Dermis microvascular lymphatic vessel endothelial cell (primary cell): Measurements from ENCODE around the gene SIPA1. TPM values are rescaled to one million over a fixed set of nuclear protein-coding genes. Genes with fewer than 3 reads are reported as not detected.

Source experiments
- DNase-seq, 2 donors: peaks; one replicate each; pipeline versions ENCODE4 v3.0.0 to v3.0.0-alpha.2; 2010; ENCODE audit warnings: low read depth in 2 of 2
- total RNA-seq: library from RNA; depleted of rRNA; stranded (reverse); fragments of >200 nt; gene quantifications from 2 replicates; pipeline ENCODE4 v1.2.1, GENCODE V29; 2014

SIPA1 gene
- total RNA-seq, 1 donor from 2014 or later, result 54.0 TPM

DNA sequence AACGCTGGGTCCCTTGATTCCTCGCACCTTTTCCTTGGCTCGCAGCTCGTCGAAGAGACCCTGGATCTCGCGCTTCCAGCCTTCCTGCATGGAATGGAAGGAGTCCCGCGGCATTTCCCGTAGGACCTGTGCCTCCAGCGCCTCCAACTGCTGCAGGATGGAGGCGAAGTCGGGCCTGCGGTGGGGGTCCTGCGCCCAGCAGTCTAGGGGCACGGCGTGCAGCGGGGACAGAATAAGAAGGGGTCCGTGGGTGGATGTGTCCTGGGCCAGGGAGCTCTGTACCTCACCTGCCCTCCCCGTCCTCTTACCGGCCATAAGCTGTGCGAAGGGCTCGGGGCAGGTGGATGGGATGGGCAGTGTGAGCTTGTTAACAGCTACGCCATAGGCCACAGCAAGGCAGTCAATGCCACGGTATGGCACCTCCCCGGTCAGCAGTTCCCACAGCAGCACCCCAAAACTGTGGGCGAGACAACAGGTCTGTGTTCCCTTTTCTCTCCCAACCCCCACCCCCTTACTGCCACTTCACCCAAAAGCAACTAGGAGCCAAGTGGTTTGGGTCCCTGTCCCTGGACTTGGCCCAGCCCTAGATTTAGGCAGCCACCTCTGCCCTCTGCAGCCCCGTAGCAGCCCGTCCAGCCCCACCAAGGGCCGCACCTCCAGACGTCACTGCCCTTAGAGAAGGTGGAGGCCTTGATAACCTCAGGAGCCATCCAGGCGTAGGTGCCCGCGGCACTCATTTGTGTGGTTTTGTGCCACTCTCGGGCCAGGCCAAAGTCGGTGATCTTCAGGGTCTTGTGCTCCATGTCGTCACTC is 30.1 kb upstream of the SIPA1 start:
- no peak for DNase-seq

DNA sequence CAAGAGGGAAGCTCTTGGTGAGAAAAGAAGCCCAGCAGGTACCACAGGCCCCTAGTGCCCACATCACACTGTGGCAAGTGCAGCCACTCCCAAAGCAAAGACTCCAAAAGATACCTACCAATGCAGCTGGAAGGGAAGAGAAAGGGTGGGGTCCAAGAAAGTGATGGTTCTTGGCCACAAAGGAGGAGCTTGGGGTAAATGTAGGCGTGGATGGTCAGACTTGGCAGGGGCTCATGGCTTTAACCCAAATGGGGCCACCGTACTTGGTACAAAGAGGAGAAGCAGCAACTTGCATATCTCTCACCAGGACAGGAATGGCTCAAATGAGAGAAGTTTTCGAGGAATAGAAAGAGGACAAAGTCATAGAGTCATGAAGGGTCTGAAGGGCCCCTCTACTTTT is 28.7 kb upstream of the SIPA1 start:
- DNase-seq, result no peak

DNA sequence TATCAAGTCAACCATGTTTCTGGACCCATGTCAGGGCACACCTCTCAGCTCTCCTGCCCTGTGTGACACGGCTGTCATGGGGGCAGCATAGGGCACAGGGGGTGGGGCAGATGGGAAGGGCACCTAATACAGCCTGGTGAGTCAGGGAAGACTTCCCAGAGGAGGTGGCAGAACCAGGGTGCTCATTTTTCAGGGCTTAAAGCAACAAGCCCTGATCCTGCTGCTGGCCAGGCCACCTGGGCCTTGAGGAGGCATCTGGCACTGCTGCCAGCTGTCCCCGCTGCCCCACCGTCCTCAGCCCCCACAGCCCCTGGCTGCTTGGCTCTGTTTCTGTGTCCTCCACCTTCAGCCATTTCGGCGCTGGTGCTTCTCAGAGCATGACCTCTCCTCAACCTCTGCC is 28.2 kb upstream of the SIPA1 start:
- DNase-seq, result no peak

DNA sequence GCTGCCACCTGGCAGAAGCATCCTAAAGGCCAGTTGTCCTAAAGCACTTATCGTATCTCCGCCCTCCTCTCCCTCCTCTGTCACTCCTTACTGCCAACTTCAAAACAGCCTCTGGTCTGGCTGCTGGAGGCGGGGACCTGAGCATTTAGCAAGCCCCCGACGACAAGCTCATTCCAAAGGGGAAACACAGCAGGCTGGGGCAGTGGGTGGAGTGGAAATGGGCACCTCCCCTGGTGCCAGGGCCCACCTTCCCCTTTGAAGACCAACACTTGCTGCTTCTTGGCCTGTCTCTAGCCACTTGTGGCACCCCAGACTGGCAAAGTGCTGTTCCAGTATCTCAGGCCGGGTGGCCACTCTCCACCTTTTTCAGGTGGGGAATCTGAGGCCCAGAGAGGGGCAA is 27.5 kb upstream of the SIPA1 start:
- DNase-seq, result no peak

DNA sequence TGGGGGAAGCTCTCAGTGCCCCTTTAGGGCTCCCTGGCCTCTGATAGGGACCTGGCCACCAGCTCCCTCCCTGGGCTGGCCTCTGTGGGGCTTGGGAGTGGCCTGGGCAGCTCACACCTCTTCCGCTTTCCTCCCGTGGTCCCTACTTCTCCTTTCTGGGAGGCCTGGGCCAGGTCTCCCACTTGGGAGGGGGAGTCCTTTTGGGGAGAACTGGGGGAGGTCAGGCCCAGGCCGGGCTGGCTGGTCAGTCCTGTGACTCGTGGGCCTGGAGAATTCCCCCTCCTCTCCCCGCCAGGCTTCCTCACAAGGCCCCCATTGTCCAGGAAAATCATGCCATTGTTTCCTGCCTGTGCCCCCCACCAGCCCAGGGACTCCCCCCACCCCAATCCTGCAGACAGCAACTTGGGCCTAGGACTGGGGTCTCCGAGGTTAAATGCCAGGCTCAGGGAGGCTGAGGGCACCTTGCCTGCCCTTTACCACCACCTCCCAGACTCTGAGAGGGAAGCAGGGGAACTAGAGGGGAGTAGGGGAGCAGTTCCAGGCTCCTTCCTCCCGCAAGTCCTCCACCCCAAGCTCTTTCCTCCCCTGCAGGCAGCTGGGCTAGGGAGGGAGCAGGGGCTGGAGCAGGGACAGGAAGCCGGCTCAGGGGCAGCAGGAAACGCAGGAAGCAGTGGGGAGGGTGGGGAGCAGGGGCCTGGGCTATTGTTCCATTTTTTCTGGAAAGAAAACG is 26.7 kb upstream of the SIPA1 start:
- DNase-seq, result peak; percentile 63 to 91

DNA sequence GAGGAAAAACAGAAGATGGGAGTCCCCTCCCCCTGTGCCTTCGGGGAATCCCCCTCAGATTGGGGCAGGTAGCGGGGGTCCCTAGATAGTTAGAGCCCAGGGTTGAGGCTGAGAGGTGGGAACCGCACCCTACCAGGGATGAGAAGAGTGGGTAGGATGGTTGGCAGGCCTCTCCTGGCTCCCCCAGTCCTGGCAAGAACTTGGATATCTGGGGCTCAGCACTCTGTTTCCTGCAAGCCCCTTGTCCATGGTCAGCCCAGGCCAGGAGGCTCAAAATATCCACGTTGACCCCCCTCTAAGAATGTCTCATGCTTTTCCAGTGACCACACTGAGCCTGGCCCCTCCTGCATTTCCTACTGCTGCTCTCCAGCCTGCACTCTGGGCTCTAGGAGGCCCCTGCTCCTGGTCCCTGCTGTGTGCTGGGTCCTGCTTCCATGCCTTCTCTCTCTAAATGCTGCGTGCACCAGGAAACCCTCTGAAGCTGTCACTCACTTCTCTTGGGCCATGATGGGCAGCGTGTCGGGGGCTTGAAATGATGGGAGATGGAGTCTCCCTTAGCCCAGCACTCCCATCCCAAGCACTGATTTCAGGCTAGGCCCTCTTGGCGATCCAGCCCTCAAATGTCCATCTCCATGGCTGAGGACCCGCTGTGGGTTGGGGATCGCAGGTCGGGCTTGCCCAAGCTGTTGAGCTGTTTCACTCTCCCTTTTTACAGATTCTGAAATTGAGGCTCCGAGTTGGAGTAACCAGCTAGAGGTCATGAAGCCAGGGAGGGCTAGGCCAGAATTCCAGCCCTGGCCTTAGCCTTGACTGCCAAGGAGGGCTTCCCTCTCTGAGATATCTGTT is 25.9 kb upstream of the SIPA1 start:
- peak in 1 of 2 donors; percentile 77 for DNase-seq

DNA sequence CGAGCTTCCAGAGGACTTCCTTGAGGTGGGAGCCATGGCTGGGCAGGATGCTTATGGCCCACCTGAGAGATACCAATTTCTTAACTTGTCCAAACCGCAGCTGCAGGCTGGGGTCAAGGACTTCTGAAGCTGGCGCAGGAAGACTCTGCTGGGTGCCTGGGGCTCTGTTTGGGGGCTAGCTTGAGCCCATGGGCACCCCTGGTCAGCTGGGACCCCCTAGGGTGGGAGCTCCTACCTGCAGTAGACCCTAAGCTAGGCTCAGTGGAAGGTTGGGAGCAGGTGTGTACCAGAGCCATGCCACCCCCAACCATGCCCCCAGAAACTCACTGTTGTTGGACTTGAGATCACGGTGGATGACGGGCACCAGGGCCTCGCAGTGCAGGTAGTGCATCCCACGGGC is 25.2 kb upstream of the SIPA1 start:
- no peak for DNase-seq

DNA sequence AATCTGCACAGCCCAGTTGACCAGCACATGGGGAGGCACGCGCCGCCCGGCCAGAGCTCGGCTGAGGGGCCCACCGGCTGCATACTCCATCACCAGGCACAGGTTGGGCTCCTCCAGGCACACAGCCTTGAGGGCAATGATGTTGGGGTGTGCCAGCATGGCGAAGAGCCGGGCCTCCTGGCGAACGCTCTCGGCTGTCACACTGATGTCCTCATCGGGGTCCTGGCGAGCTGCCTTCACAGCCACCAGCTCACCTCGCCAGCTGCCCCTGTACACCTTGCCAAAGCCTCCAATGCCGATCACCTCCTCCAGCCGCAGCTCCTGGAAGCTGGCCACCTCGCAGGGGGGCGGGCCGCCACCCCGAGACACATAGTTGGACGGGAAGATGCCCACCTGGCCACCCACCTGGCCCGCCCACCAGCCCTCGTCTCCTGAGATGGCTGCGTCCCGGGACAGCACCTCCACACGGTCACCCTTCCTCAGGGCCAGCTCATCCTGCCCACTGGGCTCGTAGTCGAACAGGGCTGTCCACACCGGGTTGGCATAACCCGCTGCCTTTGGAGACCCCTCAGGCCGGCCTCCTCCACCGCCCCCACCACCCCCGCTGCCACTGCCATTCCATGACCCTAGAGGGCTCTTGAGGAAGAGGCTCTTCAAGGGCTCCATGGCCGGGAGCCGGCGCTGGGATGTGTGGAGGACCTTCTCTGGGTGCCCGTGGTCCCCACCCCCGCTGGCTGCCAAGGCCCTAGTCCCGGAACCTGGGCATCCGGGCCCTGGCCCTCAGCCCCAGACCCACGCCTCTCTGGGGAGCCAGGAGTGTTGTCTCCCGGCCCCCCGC is 24.6 kb upstream of the SIPA1 start:
- DNase-seq, result no peak

DNA sequence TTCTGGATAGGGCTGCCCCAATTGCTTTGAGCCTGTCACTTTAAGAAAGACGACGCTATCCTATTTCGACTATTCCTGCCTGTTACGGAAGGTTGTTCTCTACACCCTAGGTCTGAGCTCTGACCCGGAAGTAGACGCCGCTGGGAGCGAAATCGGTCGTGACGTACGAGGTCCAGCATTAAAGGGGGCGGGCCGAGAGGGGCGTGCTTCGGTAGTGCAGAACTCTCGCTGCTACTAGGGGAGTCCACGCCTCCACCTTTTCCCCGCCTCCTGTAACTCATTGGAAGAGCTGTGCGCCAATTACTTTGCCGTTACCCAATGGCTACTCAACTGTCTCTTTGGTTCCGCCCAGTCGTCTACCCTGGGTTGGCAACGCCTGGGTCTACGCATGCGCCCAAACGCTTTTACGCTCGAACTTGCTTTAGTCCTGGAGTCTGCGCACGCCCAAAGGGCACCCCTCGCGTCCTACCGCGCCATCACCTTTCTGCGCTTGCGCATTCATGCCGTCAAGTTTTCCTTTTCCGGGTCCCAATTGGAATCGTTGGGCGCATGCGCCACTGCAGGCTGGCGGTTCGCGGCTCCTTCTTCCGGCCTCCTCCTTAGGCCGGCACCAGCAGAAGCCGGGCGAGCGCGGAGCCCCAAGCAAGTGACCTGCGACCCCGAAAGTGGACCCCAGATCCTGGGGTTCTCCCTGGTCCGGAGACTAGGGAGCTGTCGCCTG is 22.5 kb upstream of the SIPA1 start, which contains the start of gene PCNX3:
Gene PCNX3, plus strand, starts transcription at position 548 of the 721 bp plus-strand sequence. CDS start 536 bp downstream, outside the sequence.
- peak; percentile 100 for DNase-seq

DNA sequence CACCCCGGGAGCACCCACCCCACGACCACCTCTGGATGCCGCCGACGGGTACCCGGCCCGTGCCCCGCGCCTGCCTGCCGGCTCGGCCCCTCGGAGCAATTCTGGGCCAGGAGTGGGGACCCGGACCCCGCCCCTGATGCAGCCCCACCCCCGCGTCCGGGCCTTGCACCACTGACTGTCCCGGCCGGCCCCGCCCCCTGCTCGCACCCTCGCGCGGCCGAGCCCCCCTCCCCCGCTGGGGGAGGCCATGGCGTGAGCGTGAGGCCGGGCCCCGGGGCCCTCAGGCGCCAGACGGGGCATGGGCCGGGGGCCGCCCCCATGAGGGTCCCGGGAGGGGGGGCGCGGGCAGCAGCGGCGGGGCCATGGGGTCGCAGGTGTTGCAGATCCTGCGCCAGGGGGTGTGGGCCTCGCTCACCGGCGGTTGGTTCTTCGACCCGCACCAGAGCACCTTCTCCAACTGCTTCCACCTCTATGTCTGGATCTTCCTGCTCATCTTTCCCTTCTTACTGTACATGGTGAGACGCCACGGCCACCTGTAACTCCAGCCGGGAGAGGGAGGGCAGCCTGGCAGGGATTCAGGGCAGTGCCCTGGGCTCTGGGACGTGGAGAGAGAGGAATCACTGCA is 21.8 kb upstream of the SIPA1 start:
- DNase-seq, result peak in 1 of 2 donors; percentile 49

DNA sequence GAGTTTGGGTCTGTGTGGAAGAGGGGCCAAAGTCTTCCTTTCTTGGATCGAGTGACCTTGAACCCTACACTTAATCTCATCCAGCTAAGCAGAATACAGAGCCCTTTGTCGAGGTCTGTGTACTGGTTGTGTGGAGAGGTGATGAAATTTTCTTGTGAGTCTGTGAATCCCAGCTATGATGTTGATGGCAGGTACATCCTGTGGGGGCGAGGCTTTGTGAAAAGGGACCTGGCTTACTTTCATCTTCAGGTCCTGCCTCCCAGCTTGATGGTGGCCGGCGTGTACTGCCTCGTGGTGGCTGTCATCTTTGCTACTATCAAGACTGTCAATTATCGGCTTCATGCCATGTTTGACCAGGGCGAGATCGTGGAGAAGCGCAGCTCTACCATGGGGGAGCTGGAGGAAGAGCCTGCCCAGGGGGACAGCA is 21.3 kb upstream of the SIPA1 start:
- no peak for DNase-seq

DNA sequence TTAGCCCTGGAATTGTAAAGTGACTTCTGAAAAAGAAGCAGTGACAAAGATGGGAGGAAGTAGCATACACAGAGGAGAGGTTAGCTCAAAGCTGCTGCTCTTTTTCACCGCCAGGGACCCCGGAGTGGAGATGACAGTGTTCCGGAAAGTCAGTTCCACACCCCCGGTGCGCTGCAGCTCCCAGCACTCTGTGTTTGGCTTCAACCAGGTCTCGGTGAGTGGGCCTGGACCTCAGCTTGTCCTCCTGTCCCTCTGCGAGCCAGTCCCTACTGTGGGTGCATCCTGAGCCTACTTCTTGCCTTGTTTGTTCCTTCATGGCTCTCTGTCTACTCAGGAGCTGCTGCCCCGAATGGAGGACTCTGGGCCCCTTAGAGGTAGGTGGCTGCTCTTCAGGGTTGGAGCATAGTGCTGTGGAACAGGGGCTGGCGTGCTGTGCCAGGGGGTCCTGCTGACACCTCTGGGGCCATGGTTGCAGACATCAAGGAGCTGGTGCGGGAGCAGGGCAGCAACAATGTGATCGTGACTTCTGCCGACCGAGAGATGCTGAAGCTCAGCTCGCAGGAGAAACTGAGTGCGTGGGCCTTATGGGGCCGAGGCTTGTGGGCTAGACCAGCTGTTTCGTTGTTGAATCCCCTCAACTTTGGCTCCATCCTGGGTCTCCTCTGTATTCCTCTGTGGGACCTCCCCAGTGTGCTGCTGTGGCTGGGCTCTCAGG is 20.6 kb upstream of the SIPA1 start:
- no peak for DNase-seq

DNA sequence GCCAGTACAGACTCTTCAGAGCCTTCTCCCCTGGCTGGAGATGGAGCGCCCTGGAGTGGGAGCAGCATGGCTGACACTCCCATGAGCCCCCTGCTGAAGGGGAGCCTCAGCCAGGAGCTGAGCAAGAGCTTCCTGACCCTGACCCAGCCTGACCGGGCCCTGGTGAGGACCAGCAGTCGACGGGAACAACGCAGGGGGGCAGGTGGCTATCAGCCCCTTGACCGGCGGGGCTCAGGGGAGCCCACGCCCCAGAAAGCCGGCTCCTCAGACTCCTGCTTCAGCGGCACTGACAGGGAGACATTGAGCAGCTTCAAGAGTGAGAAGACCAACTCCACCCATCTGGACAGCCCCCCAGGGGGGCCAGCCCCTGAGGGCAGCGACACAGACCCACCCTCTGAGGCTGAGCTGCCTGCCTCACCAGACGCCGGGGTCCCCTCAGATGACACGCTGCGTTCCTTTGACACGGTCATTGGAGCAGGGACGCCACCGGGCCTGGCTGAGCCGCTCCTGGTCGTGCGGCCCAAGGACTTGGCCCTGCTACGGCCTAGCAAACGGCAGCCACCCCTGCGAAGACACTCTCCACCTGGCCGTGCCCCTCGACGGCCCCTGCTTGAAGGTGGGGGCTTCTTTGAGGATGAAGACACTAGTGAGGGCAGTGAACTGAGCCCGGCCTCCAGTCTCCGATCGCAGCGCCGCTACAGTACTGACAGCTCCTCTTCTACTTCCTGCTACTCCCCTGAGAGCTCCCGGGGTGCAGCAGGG is 19.7 kb upstream of the SIPA1 start:
- DNase-seq, result no peak

DNA sequence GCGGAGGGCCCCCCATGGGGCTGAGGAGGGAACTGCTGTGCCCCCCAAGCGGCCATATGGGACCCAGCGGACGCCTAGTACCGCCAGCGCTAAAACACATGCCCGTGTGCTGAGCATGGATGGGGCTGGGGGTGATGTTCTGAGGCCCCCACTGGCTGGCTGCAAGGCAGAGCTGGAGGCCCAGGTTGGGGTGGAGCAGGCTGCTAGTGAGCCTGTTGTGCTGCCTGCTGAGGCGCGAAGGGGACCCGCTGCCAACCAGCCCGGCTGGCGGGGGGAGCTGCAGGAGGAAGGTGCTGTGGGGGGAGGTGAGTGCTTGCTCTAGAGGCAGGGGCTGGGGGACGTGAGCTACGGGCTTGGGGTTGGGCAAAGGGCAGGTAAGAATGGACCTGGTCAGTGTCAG is 19.1 kb upstream of the SIPA1 start:
- no peak for DNase-seq

DNA sequence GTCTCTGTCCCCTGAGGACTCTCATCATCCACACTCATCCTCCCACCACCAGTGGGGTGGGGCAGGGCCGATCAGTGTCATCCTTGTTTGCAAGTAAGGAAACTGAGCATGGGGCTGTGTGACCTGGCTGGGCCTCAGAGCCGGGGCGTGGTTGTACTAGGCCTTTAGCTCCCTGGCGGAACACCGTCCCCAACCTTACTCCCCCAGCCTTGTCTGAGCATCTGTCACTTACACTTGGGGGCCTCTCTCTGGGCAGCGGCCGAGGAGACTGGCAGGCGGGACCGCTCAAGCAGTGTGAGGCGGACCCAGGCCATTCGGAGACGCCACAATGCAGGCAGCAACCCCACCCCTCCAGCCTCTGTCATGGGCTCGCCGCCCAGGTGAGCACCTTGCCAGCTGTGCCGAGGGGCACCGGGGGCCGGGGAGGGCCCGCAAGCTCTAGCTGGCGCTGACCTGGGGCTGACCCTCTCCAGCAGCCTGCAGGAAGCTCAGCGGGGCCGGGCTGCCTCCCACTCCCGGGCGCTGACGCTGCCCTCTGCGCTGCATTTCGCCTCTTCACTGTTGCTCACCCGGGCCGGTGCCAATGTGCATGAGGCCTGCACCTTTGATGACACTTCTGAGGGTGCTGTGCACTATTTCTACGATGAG is 18.5 kb upstream of the SIPA1 start:
- DNase-seq, result no peak

DNA sequence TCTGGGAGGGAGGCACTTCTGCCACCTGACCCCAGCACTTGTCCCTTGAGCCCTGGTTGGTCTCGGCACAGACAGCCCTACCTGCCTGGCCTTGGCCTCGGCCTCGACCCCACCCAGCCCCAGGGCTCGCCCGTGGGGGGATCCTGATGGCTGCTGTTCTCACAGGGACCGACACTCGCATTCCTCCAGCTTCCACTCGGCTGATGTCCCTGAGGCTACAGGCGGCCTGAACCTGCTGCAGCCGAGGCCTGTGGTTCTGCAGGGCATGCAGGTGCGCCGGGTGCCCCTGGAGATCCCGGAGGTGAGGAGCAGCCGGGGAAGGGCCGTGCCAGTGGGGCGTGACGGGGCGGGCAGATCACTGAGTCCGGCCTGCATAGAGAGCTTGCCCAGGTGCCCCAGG is 17.2 kb upstream of the SIPA1 start:
- no peak for DNase-seq

DNA sequence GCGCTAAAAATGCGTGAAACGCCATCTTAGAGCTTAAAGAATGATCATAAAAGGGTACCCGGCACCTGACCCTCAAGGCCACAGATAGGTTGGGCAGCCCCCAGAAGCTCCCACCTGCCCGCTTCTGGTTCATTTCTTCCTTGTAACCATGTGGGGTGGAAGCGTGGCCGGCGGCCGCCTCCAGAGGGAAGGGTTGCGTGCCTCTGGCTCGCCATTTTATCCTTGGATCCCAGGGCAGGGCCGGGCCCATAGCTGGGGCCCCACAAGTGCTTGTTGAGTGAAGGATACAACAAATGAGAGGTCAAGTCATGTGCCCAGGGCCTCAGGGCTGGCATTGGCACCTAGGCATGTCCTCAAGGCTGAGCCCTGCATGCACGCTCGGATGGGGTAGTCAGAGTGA is 16.4 kb upstream of the SIPA1 start:
- DNase-seq, result no peak

DNA sequence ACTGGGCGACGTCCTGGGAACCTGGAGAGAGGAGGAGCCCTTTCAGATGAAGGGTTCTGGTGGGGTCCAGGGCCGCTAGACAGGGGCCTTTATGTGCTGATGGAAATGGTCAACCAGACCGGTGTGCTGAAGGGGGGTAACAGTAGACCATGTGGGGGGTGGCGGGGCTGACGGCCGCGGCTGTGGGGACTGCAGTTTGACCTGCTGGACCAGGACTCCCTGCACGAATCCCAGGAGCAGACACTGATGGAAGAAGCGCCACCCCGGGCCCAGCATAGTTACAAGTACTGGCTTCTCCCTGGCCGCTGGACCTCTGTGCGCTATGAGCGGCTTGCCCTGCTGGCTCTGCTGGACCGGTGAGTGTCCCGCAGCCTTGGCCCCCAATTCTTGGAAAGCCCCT is 15.9 kb upstream of the SIPA1 start:
- no peak for DNase-seq
